HEK293 (cell line): ENCODE results near the gene RAB11FIP5.

ENCODE experiments used
- CTCF ChIA-PET: fragments of 350-600 bp; formaldehyde crosslinking; extraction: SDS; loops from one replicate; lab custom pipeline; 2021; ENCODE audit warnings: antibody characterized with exemption; lab: Yijun Ruan, JAX
- POLR2A ChIA-PET: fragments of 300-600 bp; formaldehyde crosslinking; extraction: SDS; loops from one replicate; lab custom pipeline; 2020; ENCODE audit warnings: antibody characterized with exemption, inconsistent platforms; lab: Yijun Ruan, JAX
- H3K27ac ChIP-seq: fragments of 200-500 bp; sonication (Bioruptor generic); 2 replicates; pipeline ENCODE4 v1.5.1; 2014; ENCODE audit warnings: low read depth, low read length, control low read depth, inconsistent platforms; ENCODE audit errors: extremely low read depth
- H3K36me3 ChIP-seq, 2 experiments: fragments of 200-500 bp in 1 of 2; sonication (Bioruptor generic) in 1 of 2; 1 replicate in 1 of 2; 2 replicates in 1 of 2; pipeline ENCODE4 v1.5.1; 2014 to 2017; ENCODE audit warnings: inconsistent platforms in 2 of 2, low read length in 2 of 2; ENCODE audit not compliant: control insufficient read depth in 2 of 2, insufficient read depth in 1 of 2
- H3K4me1 ChIP-seq: fragments of 200-500 bp; sonication (Bioruptor generic); 2 replicates; pipeline ENCODE4 v1.5.1; 2014; ENCODE audit warnings: mild to moderate bottlenecking, low read length, inconsistent platforms; ENCODE audit not compliant: control insufficient read depth, insufficient read depth
- H3K4me3 ChIP-seq: 2 replicates; pipeline ENCODE4 v1.5.1; 2011; ENCODE audit warnings: low read depth, mild to moderate bottlenecking, control low read depth, low read length, moderate library complexity
- H3K9me3 ChIP-seq: fragments of 200-500 bp; sonication (Bioruptor generic); 2 replicates; pipeline ENCODE4 v1.5.1; 2014; ENCODE audit warnings: low read depth, low read length, inconsistent platforms; ENCODE audit not compliant: control insufficient read depth, insufficient read depth
- GLIS1 ChIP-seq: fragments of 450-650 bp; formaldehyde crosslinking; IDR thresholded peaks from 2 replicates; pipeline ENCODE4 v1.5.1; 2016; ENCODE audit warnings: missing biosample characterization, missing genetic modification characterization
- KLF1 ChIP-seq: fragments of 450-650 bp; formaldehyde crosslinking; IDR thresholded peaks from 2 replicates; pipeline ENCODE4 v1.5.1; 2016; ENCODE audit warnings: missing biosample characterization, missing genetic modification characterization
- KLF16 ChIP-seq: fragments of 450-650 bp; formaldehyde crosslinking; IDR thresholded peaks from 2 replicates; pipeline ENCODE4 v1.5.1; 2017; ENCODE audit warnings: missing biosample characterization, missing genetic modification characterization
- REST ChIP-seq: fragments of 450-650 bp; formaldehyde crosslinking; IDR thresholded peaks from 2 replicates; pipeline ENCODE4 v1.5.1; 2016; ENCODE audit warnings: missing biosample characterization, missing genetic modification characterization
- TCF7L2 ChIP-seq: IDR thresholded peaks from 2 replicates; pipeline ENCODE4 v1.6.1; 2011; ENCODE audit warnings: low read depth, mild to moderate bottlenecking, inconsistent platforms, low read length, moderate library complexity, borderline replicate concordance
- ZIC2 ChIP-seq: fragments of 450-650 bp; formaldehyde crosslinking; IDR thresholded peaks from 2 replicates; pipeline ENCODE4 v1.5.1; 2016; ENCODE audit warnings: missing biosample characterization, missing genetic modification characterization
- ZNF292 ChIP-seq: fragments of 450-650 bp; formaldehyde crosslinking; IDR thresholded peaks from 2 replicates; pipeline ENCODE4 v1.5.1; 2016; ENCODE audit warnings: low read depth, missing biosample characterization, missing genetic modification characterization, borderline replicate concordance
- ZNF623 ChIP-seq: fragments of 450-650 bp; formaldehyde crosslinking; IDR thresholded peaks from 2 replicates; pipeline ENCODE4 v1.5.1; 2016; ENCODE audit warnings: missing biosample characterization, missing genetic modification characterization
- ZNF624 ChIP-seq: fragments of 450-650 bp; formaldehyde crosslinking; IDR thresholded peaks from 2 replicates; pipeline ENCODE4 v1.5.1; 2017; ENCODE audit warnings: missing biosample characterization, missing genetic modification characterization
- ZNF629 ChIP-seq: fragments of 450-650 bp; formaldehyde crosslinking; IDR thresholded peaks from 2 replicates; pipeline ENCODE4 v1.5.1; 2017; ENCODE audit warnings: missing biosample characterization, missing genetic modification characterization
- ZSCAN5A ChIP-seq: fragments of 450-650 bp; formaldehyde crosslinking; IDR thresholded peaks from 2 replicates; pipeline ENCODE4 v1.5.1; 2016; ENCODE audit warnings: missing biosample characterization, missing genetic modification characterization
- TF ChIP-seq, protein P1 (sequence below): fragments of 450-650 bp; formaldehyde crosslinking; IDR thresholded peaks from 2 replicates; pipeline ENCODE4 v1.5.1; 2016; ENCODE audit warnings: missing biosample characterization, missing genetic modification characterization

The RAB11FIP5 gene

DNA sequence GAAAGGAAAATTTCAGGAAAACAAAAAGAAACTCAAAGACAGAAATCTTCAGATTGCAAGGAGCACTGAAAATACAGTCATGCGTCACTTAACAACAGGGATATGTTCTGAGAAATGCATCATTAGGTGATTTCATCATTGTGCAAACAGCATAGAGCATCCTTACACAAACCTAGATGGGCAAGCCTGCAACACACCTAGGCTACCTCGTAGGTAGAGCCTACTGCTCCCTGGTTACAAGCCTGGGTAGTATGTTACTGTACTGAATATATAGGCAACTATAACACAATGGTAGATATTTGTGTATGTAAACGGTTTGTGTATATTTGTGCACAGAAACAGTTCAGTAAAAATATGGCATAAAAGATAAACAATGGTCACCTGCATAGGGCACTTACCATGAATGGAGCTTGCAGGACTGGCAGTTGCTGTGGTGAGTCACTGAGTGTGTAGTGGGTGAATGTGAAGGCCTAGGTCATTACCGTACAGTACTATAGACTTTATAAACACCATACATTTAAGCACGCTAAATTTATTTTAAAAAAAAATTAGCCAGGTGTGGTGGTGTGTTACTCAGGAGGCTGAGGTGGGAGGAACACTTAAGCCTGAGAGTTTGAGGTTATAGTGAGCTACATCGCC is 74.7 kb downstream of the RAB11FIP5 start:
- Histone ChIP-seq H3K4me3 (no peak overlapping the region), H3K9me3 (no peaks in the 10 kb centered on the region)
- CTCF ChIA-PET = interaction anchor here (0.6 to 1.6 kb wide), 3 partner anchors 144 to 555 kb away, joined by 3 read pairs; no protein-coding TSS in a partner anchor
- POLR2A ChIA-PET = no interaction called here
- TF ChIP-seq KLF16 = no peak
- no peak for TF ChIP-seq ZNF624 (tag by site-specific recombination)
- no peak for TF ChIP-seq ZNF629
- no peak for TF ChIP-seq TCF7L2
- no peak for TF ChIP-seq KLF1 (tag by site-specific recombination)
- TF ChIP-seq, all 188 proteins: peak for 0
- Histone ChIP-seq H3K36me3 (peaks cover 3 to 13% of the 10 kb centered on the region in 2 experiments; a peak in 2 of 3 replicates), H3K27ac (no peak overlapping the region), H3K4me1 (no peaks in the 10 kb centered on the region)

DNA sequence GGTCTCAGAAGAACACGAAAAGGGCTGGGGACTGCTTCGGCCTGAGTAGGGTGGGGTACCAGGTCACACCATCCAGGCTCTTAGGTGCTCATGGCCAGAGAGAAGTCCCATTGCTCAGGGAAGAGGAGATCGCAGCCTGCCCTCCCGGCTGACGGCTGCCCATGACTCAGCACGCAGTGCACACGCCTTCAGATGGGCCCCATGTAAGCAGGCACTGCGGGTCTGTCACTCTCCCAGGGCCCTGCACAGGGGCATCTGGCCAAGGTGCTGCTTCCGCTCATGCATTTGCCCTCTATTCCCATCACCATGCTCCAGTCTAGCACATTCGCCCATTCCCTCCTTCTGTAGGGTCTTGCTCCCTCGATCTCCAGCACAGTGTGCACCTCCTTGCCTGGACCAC is 76.0 kb downstream of the RAB11FIP5 start:
- Histone ChIP-seq H3K9me3 (no peaks in the 10 kb centered on the region), H3K36me3 (peaks cover 0 to 13% of the 10 kb centered on the region in 2 experiments; a peak in 1 of 3 replicates), H3K27ac (no peak overlapping the region), H3K4me1 (no peaks in the 10 kb centered on the region), H3K4me3 (no peak overlapping the region)
- ChIA-PET POLR2A (no interaction called here), CTCF (interaction anchor here (0.7 kb wide), 1 partner anchor 292 kb away, joined by 3 read pairs; no protein-coding TSS in a partner anchor)
- TF ChIP-seq REST (peak; percentile 56), GLIS1 (tag by site-specific recombination) (no peak)

DNA sequence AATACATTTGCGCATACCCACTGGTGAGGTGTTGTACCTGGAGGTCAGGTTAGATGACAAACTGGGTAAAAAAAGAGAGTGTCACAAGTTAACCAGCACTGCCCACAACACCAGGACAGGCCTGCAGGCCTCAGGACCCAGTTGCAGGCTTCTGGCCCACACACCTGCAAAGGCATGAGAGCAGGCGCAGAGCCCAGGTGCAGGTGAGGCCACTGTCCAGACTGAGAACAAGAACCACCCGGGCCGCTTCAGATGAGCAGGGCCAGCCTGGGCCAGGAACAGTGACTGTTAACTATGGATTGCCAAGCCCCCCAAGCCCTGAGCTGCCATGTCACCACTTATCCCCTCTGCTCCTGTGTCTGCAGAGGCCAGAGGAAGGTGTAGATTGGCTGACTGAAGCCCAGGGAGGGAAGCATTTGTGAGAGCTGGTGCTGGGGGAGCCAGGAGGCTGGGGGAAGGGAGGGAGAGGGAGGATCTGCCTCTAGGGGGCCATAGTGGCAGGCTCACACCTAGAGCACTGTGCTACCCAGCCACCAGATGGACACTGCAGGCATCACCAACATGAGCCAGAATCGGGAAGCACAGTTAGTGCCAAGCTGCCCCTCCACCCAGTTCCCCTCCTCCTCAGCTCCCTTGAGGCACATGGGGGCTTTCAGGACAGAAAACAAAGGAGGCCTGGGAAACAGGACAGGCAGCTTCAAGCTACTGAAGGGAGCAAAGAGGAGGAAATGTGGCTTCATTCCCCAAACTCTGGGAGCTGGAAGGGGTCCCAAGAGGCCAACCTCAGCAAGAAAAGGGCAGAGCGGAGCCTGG is 76.6 kb downstream of the RAB11FIP5 start:
- H3K36me3 ChIP-seq = peaks cover 0 to 13% of the 10 kb centered on the region in 2 experiments; a peak in 1 of 3 replicates
- no peak overlapping the region for H3K27ac ChIP-seq
- TF ChIP-seq ZSCAN5A = no peak
- TF ChIP-seq, protein P1, sequence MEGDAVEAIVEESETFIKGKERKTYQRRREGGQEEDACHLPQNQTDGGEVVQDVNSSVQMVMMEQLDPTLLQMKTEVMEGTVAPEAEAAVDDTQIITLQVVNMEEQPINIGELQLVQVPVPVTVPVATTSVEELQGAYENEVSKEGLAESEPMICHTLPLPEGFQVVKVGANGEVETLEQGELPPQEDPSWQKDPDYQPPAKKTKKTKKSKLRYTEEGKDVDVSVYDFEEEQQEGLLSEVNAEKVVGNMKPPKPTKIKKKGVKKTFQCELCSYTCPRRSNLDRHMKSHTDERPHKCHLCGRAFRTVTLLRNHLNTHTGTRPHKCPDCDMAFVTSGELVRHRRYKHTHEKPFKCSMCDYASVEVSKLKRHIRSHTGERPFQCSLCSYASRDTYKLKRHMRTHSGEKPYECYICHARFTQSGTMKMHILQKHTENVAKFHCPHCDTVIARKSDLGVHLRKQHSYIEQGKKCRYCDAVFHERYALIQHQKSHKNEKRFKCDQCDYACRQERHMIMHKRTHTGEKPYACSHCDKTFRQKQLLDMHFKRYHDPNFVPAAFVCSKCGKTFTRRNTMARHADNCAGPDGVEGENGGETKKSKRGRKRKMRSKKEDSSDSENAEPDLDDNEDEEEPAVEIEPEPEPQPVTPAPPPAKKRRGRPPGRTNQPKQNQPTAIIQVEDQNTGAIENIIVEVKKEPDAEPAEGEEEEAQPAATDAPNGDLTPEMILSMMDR = peak; percentile 72
- no peak for TF ChIP-seq ZNF623 (tag by site-specific recombination)
- no peak for TF ChIP-seq ZNF292
- TF ChIP-seq ZIC2 (tag by site-specific recombination) = no peak
- TF ChIP-seq, all 188 proteins: peak for 1
- H3K4me1 ChIP-seq = no peaks in the 10 kb centered on the region
- H3K4me3 ChIP-seq = no peak overlapping the region
- ChIA-PET CTCF (interaction anchor here (0.7 to 0.8 kb wide), 2 partner anchors 121 to 291 kb away, joined by 3 to 4 read pairs; no protein-coding TSS in a partner anchor), POLR2A (no interaction called here)
- no peaks in the 10 kb centered on the region for H3K9me3 ChIP-seq
